PC-9 (cell line): ENCODE measurements around the gene COLGALT1. TPM values are rescaled to one million over a fixed set of nuclear protein-coding genes. Genes with fewer than 3 reads are reported as not detected.

Experiments used
- BruUV-seq: library from RNA; stranded (reverse); fragments of 400-500 nt; replicated peaks from 2 replicates; lab custom pipeline; 2021; lab: Mats Ljungman, UMichigan
- CTCF ChIA-PET: fragments of 300-600 bp; sonication (Branson Sonifier 250); formaldehyde crosslinking; loops from one replicate; lab custom pipeline; 2022; ENCODE audit warnings: antibody characterized with exemption; lab: Charles Lee
- POLR2A ChIA-PET: fragments of 300-600 bp; sonication (Branson Sonifier 250); formaldehyde crosslinking; loops from one replicate; lab custom pipeline; 2022; ENCODE audit warnings: antibody characterized with exemption; ENCODE audit not compliant: unreplicated experiment; lab: Charles Lee
- DNase-seq, 2 experiments: peaks; one replicate each; pipeline versions ENCODE4 v3.0.0 to v3.0.0-alpha.2; 2015 to 2022; ENCODE audit warnings: mixed read lengths in 1 of 2
- H2AFZ ChIP-seq: fragments of 200-600 bp; sonication (generic); 2 replicates; pipeline ENCODE4 v1.8.1; 2017; ENCODE audit warnings: antibody characterized with exemption
- H3F3A ChIP-seq: fragments of 200-600 bp; sonication (generic); 2 replicates; pipeline ENCODE4 v1.8.1; 2017; ENCODE audit warnings: antibody characterized with exemption, mild to moderate bottlenecking, low read depth; ENCODE audit not compliant: insufficient read depth
- H3K27ac ChIP-seq: fragments of 200-600 bp; sonication (generic); 2 replicates; pipeline ENCODE4 v1.6.1; 2016; ENCODE audit warnings: mixed run types
- H3K27me3 ChIP-seq: fragments of 200-600 bp; sonication (generic); 2 replicates; pipeline ENCODE4 v1.6.1; 2016; ENCODE audit warnings: low read depth, mixed run types; ENCODE audit not compliant: insufficient read depth
- H3K36me3 ChIP-seq: fragments of 200-600 bp; sonication (generic); 2 replicates; pipeline ENCODE4 v1.6.1; 2016; ENCODE audit warnings: low read depth, mixed run types
- H3K4me1 ChIP-seq: fragments of 200-600 bp; sonication (generic); replicated peaks from 2 replicates; pipeline ENCODE4 v1.6.1; 2016; ENCODE audit warnings: mixed run types; ENCODE audit not compliant: insufficient read depth
- H3K4me2 ChIP-seq: fragments of 200-600 bp; sonication (generic); 2 replicates; pipeline ENCODE4 v1.6.1; 2017; ENCODE audit warnings: mixed run types
- H3K4me3 ChIP-seq: fragments of 200-600 bp; sonication (generic); 2 replicates; pipeline ENCODE4 v1.6.1; 2016; ENCODE audit warnings: mixed run types
- H3K79me2 ChIP-seq: fragments of 200-600 bp; sonication (generic); 2 replicates; pipeline ENCODE4 v1.6.1; 2017; ENCODE audit warnings: low read depth, mixed run types
- H3K9me2 ChIP-seq: fragments of 200-600 bp; sonication (generic); 2 replicates; pipeline ENCODE4 v1.8.1; 2017; ENCODE audit warnings: mild to moderate bottlenecking; ENCODE audit not compliant: insufficient read depth
- H3K9me3 ChIP-seq: fragments of 200-600 bp; sonication (generic); 2 replicates; pipeline ENCODE4 v1.8.1; 2016; ENCODE audit warnings: low read depth; ENCODE audit not compliant: insufficient read depth
- H4K20me1 ChIP-seq: fragments of 200-600 bp; sonication (generic); 2 replicates; pipeline ENCODE4 v1.8.1; 2017; ENCODE audit not compliant: insufficient read depth
- CTCF ChIP-seq: fragments of 200-600 bp; sonication (generic); conservative IDR thresholded peaks from 2 replicates; pipeline ENCODE4 v1.6.1; 2017; ENCODE audit warnings: mixed run types, antibody characterized with exemption, mild to moderate bottlenecking, moderate library complexity
- EZH2 ChIP-seq: fragments of 200-600 bp; sonication (generic); IDR thresholded peaks from 2 replicates; pipeline ENCODE4 v1.8.0; 2017; ENCODE audit warnings: antibody characterized with exemption, low read depth
- intact Hi-C: fragments of 100-400 bp; cut with micrococcal nuclease; formaldehyde crosslinking; loops from one replicate; pipeline ENCODE4 v1.10.0; 2022; ENCODE audit not compliant: unreplicated experiment
- total RNA-seq: library from RNA; stranded (reverse); gene quantifications from 2 replicates; pipeline ENCODE4 v1.2.3, GENCODE V29; 2021

COLGALT1 gene
- total RNA-seq, 1 experiment from 2014 or later = 88.8 TPM

- Histone ChIP-seq H3K9me2 (no peaks in the 10 kb centered on the region), H3K9me3 (no peaks in the 10 kb centered on the region), H3K27me3 (0 out of 2 replicates have a peak, but pooled peaks cover 9% of the 10 kb centered on the region), H3K79me2 (no peaks in the 10 kb centered on the region), H3K36me3 (no peaks in the 10 kb centered on the region), H3K4me1 (no peaks in the 10 kb centered on the region), H3F3A (no peaks in the 10 kb centered on the region), H3K27ac (no peak overlapping the region), H3K4me3 (no peak overlapping the region), H3K4me2 (no peak overlapping the region), H2AFZ (no peak overlapping the region), H4K20me1 (no peaks in the 10 kb centered on the region)
- TF ChIP-seq CTCF (no peak), EZH2 (no peak)
- intact Hi-C loops = no loop called here
- no TSS peak for BruUV-seq
- ChIA-PET POLR2A (no interaction called here), CTCF (interaction anchor here (0.5 kb wide), 1 partner anchor 380 kb away, joined by 3 read pairs; no protein-coding TSS in a partner anchor)
- DNase-seq = no peak
Measured at GRCh38 chr19:17614476-17614875, 59.0 kb downstream of the COLGALT1 start.

- POLR2A ChIA-PET = no interaction called here
- no peak overlapping the region for H3K4me3 ChIP-seq
Measured at GRCh38 chr19:17615889-17616685, 60.6 kb downstream of the COLGALT1 start.

GRCh38 chr19:17616686-17616960 lies 61.2 kb downstream of the COLGALT1 start:
- Histone ChIP-seq H3F3A (no peaks in the 10 kb centered on the region), H3K4me2 (peak overlapping the region; percentile 51), H3K27me3 (peaks cover 14% of the 10 kb centered on the region; the same call in 1 of the 2 replicates), H3K4me1 (no peaks in the 10 kb centered on the region), H3K27ac (no peak overlapping the region), H3K36me3 (no peaks in the 10 kb centered on the region), H3K9me3 (no peaks in the 10 kb centered on the region), H3K4me3 (no peak overlapping the region), H4K20me1 (no peaks in the 10 kb centered on the region), H2AFZ (no peak overlapping the region), H3K79me2 (no peaks in the 10 kb centered on the region), H3K9me2 (no peaks in the 10 kb centered on the region)
- CTCF ChIA-PET = no interaction called here
- intact Hi-C loops = no loop called here
- POLR2A ChIA-PET = interaction anchor here (0.6 kb wide), 1 partner anchor 60 kb away, joined by 16 read pairs; no protein-coding TSS in a partner anchor
- no TSS peak for BruUV-seq
- TF ChIP-seq CTCF = no peak
- no peak for TF ChIP-seq EZH2
- no peak for DNase-seq

More at GRCh38 chr19:17615889-17616685, 60.6 kb downstream of the COLGALT1 start:
- H4K20me1 ChIP-seq = no peaks in the 10 kb centered on the region
- H3K4me1 ChIP-seq = no peaks in the 10 kb centered on the region
- no peaks in the 10 kb centered on the region for H3K79me2 ChIP-seq
- no peaks in the 10 kb centered on the region for H3K36me3 ChIP-seq
- TF ChIP-seq EZH2 = no peak
- no peak for TF ChIP-seq CTCF
- intact Hi-C loops = no loop called here
- H3F3A ChIP-seq = no peaks in the 10 kb centered on the region
- no TSS peak for BruUV-seq
- CTCF ChIA-PET = no interaction called here
- H3K9me3 ChIP-seq = no peaks in the 10 kb centered on the region
- no peak for DNase-seq
- H3K9me2 ChIP-seq = no peaks in the 10 kb centered on the region
- no peak overlapping the region for H3K27ac ChIP-seq
- H3K27me3 ChIP-seq = peaks cover 14% of the 10 kb centered on the region; the same call in 1 of the 2 replicates
- H3K4me2 ChIP-seq = peak overlapping the region; percentile 51
- no peak overlapping the region for H2AFZ ChIP-seq
